Lower leg skin (tissue), 3 donors: ENCODE measurements around the gene ABCF3.

Experiments used
- POLR2A ChIP-seq, 2 donors: fragments of 450-650 bp; IDR thresholded peaks; one replicate each; pipeline ENCODE4 v1.6.1; 2016 to 2017; ENCODE audit warnings: antibody characterized with exemption in 2 of 2, mild to moderate bottlenecking in 1 of 2, moderate library complexity in 1 of 2
- TF ChIP-seq, protein P1 (sequence below), 3 donors: fragments of 450-650 bp; IDR thresholded peaks; one replicate each; pipeline ENCODE4 v1.5.1; 2016; ENCODE audit warnings: antibody characterized with exemption in 3 of 3, mild to moderate bottlenecking in 3 of 3, moderate library complexity in 2 of 3

DNA sequence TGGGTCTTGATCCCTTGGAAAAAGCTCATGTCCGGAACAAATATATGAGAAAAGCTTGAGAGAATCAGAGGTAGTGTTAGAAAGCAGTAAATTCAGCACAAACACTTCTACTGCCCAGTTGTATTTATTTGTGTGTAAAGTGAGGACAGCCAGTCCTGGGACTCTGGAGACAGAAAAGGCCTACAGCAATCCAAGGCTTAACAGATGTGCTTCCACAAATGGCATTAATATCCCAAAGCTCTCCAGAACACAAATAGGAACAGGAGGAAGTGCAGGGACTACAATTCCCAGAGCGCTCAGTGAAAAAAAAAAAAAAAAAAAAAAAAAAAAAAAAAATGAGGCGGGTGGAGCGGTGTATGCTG is 11.7 kb upstream of the ABCF3 start:
- TF ChIP-seq, protein P1, sequence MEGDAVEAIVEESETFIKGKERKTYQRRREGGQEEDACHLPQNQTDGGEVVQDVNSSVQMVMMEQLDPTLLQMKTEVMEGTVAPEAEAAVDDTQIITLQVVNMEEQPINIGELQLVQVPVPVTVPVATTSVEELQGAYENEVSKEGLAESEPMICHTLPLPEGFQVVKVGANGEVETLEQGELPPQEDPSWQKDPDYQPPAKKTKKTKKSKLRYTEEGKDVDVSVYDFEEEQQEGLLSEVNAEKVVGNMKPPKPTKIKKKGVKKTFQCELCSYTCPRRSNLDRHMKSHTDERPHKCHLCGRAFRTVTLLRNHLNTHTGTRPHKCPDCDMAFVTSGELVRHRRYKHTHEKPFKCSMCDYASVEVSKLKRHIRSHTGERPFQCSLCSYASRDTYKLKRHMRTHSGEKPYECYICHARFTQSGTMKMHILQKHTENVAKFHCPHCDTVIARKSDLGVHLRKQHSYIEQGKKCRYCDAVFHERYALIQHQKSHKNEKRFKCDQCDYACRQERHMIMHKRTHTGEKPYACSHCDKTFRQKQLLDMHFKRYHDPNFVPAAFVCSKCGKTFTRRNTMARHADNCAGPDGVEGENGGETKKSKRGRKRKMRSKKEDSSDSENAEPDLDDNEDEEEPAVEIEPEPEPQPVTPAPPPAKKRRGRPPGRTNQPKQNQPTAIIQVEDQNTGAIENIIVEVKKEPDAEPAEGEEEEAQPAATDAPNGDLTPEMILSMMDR (IDR thresholded peaks at IDR 0.05), result no peak
- TF ChIP-seq POLR2A (IDR thresholded peaks at IDR 0.05), result no peak
